RPMI8226 (cell line): ENCODE results near the gene BPGM.
"Not testable (repeated sequence)": the region's sequence is repeated elsewhere in the genome, so short reads cannot be mapped to it uniquely, and the experiment has no call there.

Experiments
- DNase-seq: peaks from one replicate; pipeline ENCODE4 v3.0.0-alpha.2; 2015

The BPGM gene

GRCh38 chr7:134632937-134633540 is 13.6 kb upstream of the BPGM start:
- DNase-seq: peak; percentile 62

GRCh38 chr7:134636008-134636449 is 10.6 kb upstream of the BPGM start:
- peak; percentile 25 for DNase-seq

- DNase-seq: no peak
These were observed 9.2 kb upstream of the BPGM start for GRCh38 chr7:134637441-134637840.

GRCh38 chr7:134637934-134638719 is 8.5 kb upstream of the BPGM start:
- DNase-seq: no peak

- DNase-seq: no peak
These were observed 7.6 kb upstream of the BPGM start for GRCh38 chr7:134639061-134639460.

- no peak for DNase-seq
These were observed 6.9 kb upstream of the BPGM start for GRCh38 chr7:134639683-134640279.

GRCh38 chr7:134640842-134641715 is 5.6 kb upstream of the BPGM start:
- no peak for DNase-seq

GRCh38 chr7:134641981-134642380 is 4.7 kb upstream of the BPGM start:
- DNase-seq: not testable (repeated sequence)

GRCh38 chr7:134643131-134643530 is 3.5 kb upstream of the BPGM start:
- DNase-seq: no peak

GRCh38 chr7:134645478-134645877 is 1.2 kb upstream of the BPGM start:
- DNase-seq: no peak

GRCh38 chr7:134645935-134646334 is 718 bp upstream of the BPGM start:
- peak; percentile 23 for DNase-seq

GRCh38 chr7:134648456-134648855 is 1.8 kb downstream of the BPGM start:
- no peak for DNase-seq

GRCh38 chr7:134649226-134649775 is 2.6 kb downstream of the BPGM start:
- no peak for DNase-seq

GRCh38 chr7:134651991-134652390 is 5.3 kb downstream of the BPGM start:
- no peak for DNase-seq

GRCh38 chr7:134654104-134654775 is 7.6 kb downstream of the BPGM start:
- DNase-seq: no peak

- no peak for DNase-seq
These were observed 10.9 kb downstream of the BPGM start for GRCh38 chr7:134657526-134657925.

GRCh38 chr7:134660242-134660785 is 13.7 kb downstream of the BPGM start:
- no peak for DNase-seq

- no peak for DNase-seq
These were observed 14.3 kb downstream of the BPGM start for GRCh38 chr7:134660961-134661376.

GRCh38 chr7:134662166-134662870 is 15.7 kb downstream of the BPGM start:
- no peak for DNase-seq

- no peak for DNase-seq
These were observed 16.2 kb downstream of the BPGM start for GRCh38 chr7:134662871-134663205.

- not testable (repeated sequence) for DNase-seq
These were observed 18.4 kb downstream of the BPGM start for GRCh38 chr7:134665045-134665444.
